OCI-LY7 (cell line): Measurements from ENCODE around the gene CEBPB. TPM values are rescaled to one million over a fixed set of nuclear protein-coding genes. Genes with fewer than 3 reads are reported as not detected.
A peak's percentile ranks its signal among the peaks of the same experiment; 100 is the strongest.

Experiments
- BruUV-seq: library from RNA; stranded (reverse); fragments of 400-500 nt; replicated peaks from 2 replicates; lab custom pipeline; 2021; lab: Mats Ljungman, UMichigan
- CTCF ChIA-PET: fragments of 300-600 bp; sonication (Branson Sonifier 250); formaldehyde crosslinking; loops from one replicate; lab custom pipeline; 2022; ENCODE audit warnings: antibody characterized with exemption; ENCODE audit not compliant: unreplicated experiment; lab: Charles Lee
- POLR2A ChIA-PET: fragments of 300-600 bp; sonication (Branson Sonifier 250); formaldehyde crosslinking; loops from one replicate; lab custom pipeline; 2022; ENCODE audit warnings: antibody characterized with exemption; lab: Charles Lee
- DNase-seq: peaks from one replicate; pipeline ENCODE4 v3.0.0-alpha.2; 2015; ENCODE audit warnings: low spot score
- H2AFZ ChIP-seq: fragments of 200-600 bp; sonication (generic), shearing (Covaris generic); 2 replicates; pipeline ENCODE4 v1.6.1; 2014; ENCODE audit warnings: mild to moderate bottlenecking, antibody characterized with exemption, low read length, moderate library complexity
- H3K27ac ChIP-seq: fragments of 200-600 bp; sonication (generic); 2 replicates; pipeline ENCODE4 v1.5.1; 2014; ENCODE audit warnings: mixed run types, low read depth, mild to moderate bottlenecking, moderate library complexity, low read length, inconsistent platforms; ENCODE audit not compliant: poor library complexity, severe bottlenecking
- H3K36me3 ChIP-seq: fragments of 200-600 bp; sonication (generic); 2 replicates; pipeline ENCODE4 v1.6.1; 2014; ENCODE audit warnings: mild to moderate bottlenecking, antibody characterized with exemption, low read length, moderate library complexity, mixed read lengths; ENCODE audit not compliant: insufficient read depth
- H3K4me1 ChIP-seq: fragments of 200-600 bp; sonication (generic); 2 replicates; pipeline ENCODE4 v1.5.1; 2014; ENCODE audit warnings: mild to moderate bottlenecking, low read length; ENCODE audit not compliant: insufficient read depth, poor library complexity, severe bottlenecking
- H3K4me2 ChIP-seq: fragments of 200-600 bp; sonication (generic); 2 replicates; pipeline ENCODE4 v1.6.1; 2014; ENCODE audit warnings: mild to moderate bottlenecking, low read length
- H3K4me3 ChIP-seq: fragments of 200-600 bp; sonication (generic); 2 replicates; pipeline ENCODE4 v1.5.1; 2014; ENCODE audit warnings: mild to moderate bottlenecking, low read depth, low read length; ENCODE audit not compliant: poor library complexity, severe bottlenecking
- H3K79me2 ChIP-seq: fragments of 200-600 bp; sonication (generic); 2 replicates; pipeline ENCODE4 v1.6.1; 2016; ENCODE audit warnings: low read depth, mild to moderate bottlenecking, low read length, moderate library complexity, mixed read lengths; ENCODE audit not compliant: insufficient read depth
- H3K9me2 ChIP-seq: fragments of 200-600 bp; sonication (generic); 2 replicates; pipeline ENCODE4 v1.6.1; 2016; ENCODE audit warnings: mild to moderate bottlenecking, low read length, mixed read lengths; ENCODE audit not compliant: insufficient read depth
- H3K9me3 ChIP-seq: fragments of 200-600 bp; sonication (generic); 2 replicates; pipeline ENCODE4 v1.6.1; 2014; ENCODE audit warnings: mild to moderate bottlenecking, mixed run types, low read length, mixed read lengths
- H4K20me1 ChIP-seq: fragments of 200-600 bp; sonication (generic); 2 replicates; pipeline ENCODE4 v1.6.1; 2014; ENCODE audit warnings: mild to moderate bottlenecking, antibody characterized with exemption, low read length, moderate library complexity, mixed read lengths; ENCODE audit not compliant: insufficient read depth
- EZH2phosphoT487 ChIP-seq: fragments of 200-600 bp; sonication (generic); IDR thresholded peaks from 2 replicates; pipeline ENCODE4 v1.6.1; 2018; ENCODE audit warnings: low read depth, borderline replicate concordance, mild to moderate bottlenecking, mixed run types, antibody characterized with exemption, low read length, moderate library complexity, mixed read lengths
- intact Hi-C: fragments of 100-400 bp; cut with micrococcal nuclease; formaldehyde crosslinking; loops from one replicate; pipeline ENCODE4 v1.10.0; 2022; ENCODE audit not compliant: unreplicated experiment
- total RNA-seq, 2 experiments: library from RNA; depleted of rRNA in 1 of 2; stranded (reverse); fragments of >200 nt in 1 of 2; shearing (Covaris generic) in 1 of 2; gene quantifications; 2 replicates each; pipeline ENCODE4 v1.2.3, GENCODE V29; 2014 to 2022
- TF ChIP-seq, protein P1 (sequence below): fragments of 200-600 bp; sonication (generic); conservative IDR thresholded peaks from 2 replicates; pipeline ENCODE4 v1.5.1; 2014; ENCODE audit warnings: mild to moderate bottlenecking, antibody characterized with exemption, low read length, moderate library complexity, mixed read lengths

CEBPB gene
- total RNA-seq, 2 experiments from 2014 or later: 47.6 to 48.4 TPM

- peak overlapping the region; percentile 97 for H3K4me3 ChIP-seq
Measured at GRCh38 chr20:50193836-50194421, 3.3 kb downstream of the CEBPB start.

GRCh38 chr20:50194422-50194830 is 3.8 kb downstream of the CEBPB start:
- DNase-seq: no peak
- ChIA-PET POLR2A (no interaction called here), CTCF (no interaction called here)
- intact Hi-C loops: loop anchor here (5.0 kb wide), 3 partner anchors 93 to 538 kb away; partner anchors contain the start of gene PARD6B
- Histone ChIP-seq H3K79me2 (peaks cover 17% of the 10 kb centered on the region), H3K36me3 (no peaks in the 10 kb centered on the region), H3K27ac (no peak overlapping the region), H3K4me1 (peaks cover 15% of the 10 kb centered on the region), H3K4me3 (no peak overlapping the region), H3K4me2 (0 out of 2 replicates have a peak overlapping the region, but pooled peaks have one; percentile 81), H3K9me2 (no peaks in the 10 kb centered on the region), H4K20me1 (no peaks in the 10 kb centered on the region), H3K9me3 (0 out of 2 replicates have a peak, but pooled peaks cover 1% of the 10 kb centered on the region), H2AFZ (no peak overlapping the region)
- TF ChIP-seq EZH2phosphoT487: no peak
- TF ChIP-seq, protein P1, sequence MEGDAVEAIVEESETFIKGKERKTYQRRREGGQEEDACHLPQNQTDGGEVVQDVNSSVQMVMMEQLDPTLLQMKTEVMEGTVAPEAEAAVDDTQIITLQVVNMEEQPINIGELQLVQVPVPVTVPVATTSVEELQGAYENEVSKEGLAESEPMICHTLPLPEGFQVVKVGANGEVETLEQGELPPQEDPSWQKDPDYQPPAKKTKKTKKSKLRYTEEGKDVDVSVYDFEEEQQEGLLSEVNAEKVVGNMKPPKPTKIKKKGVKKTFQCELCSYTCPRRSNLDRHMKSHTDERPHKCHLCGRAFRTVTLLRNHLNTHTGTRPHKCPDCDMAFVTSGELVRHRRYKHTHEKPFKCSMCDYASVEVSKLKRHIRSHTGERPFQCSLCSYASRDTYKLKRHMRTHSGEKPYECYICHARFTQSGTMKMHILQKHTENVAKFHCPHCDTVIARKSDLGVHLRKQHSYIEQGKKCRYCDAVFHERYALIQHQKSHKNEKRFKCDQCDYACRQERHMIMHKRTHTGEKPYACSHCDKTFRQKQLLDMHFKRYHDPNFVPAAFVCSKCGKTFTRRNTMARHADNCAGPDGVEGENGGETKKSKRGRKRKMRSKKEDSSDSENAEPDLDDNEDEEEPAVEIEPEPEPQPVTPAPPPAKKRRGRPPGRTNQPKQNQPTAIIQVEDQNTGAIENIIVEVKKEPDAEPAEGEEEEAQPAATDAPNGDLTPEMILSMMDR: no peak
- no TSS peak for BruUV-seq

More at GRCh38 chr20:50193836-50194421, 3.3 kb downstream of the CEBPB start:
- no peak for DNase-seq
- CTCF ChIA-PET: no interaction called here
- H3K36me3 ChIP-seq: no peaks in the 10 kb centered on the region
- peak overlapping the region; percentile 81 for H3K4me2 ChIP-seq
- no peaks in the 10 kb centered on the region for H3K9me2 ChIP-seq
- TF ChIP-seq, protein P1: no peak
- TF ChIP-seq EZH2phosphoT487: no peak
- intact Hi-C loops: loop anchor here (5.0 kb wide), 3 partner anchors 93 to 538 kb away; partner anchors contain the start of gene PARD6B
- no peak overlapping the region for H2AFZ ChIP-seq
- POLR2A ChIA-PET: no interaction called here
- no peak overlapping the region for H3K27ac ChIP-seq
- no peaks in the 10 kb centered on the region for H3K9me3 ChIP-seq
- H4K20me1 ChIP-seq: no peaks in the 10 kb centered on the region
- peaks cover 16% of the 10 kb centered on the region for H3K4me1 ChIP-seq
- H3K79me2 ChIP-seq: peaks cover 17% of the 10 kb centered on the region
- no TSS peak for BruUV-seq
